ENCODE data around the gene SLC15A3.

SLC15A3 gene

GRCh38 chr11:60930394-60930793, 21.6 kb downstream of the SLC15A3 start:
- Mint-ChIP-seq H3K9me3 (no peaks in the 10 kb centered on the region), H3K27me3 (peaks cover 3% of the 10 kb centered on the region), H3K27ac (no peak overlapping the region), H3K4me1 (peaks cover under 1% of the 10 kb centered on the region), H3K36me3 (no peaks in the 10 kb centered on the region), H3K4me3 (no peak overlapping the region)

GRCh38 chr11:60929764-60930163, 22.2 kb downstream of the SLC15A3 start:
- Mint-ChIP-seq H3K4me3 (no peak overlapping the region), H3K4me1 (peaks cover 5% of the 10 kb centered on the region), H3K27me3 (peaks cover 6% of the 10 kb centered on the region), H3K27ac (no peak overlapping the region), H3K36me3 (no peaks in the 10 kb centered on the region), H3K9me3 (no peaks in the 10 kb centered on the region)

GRCh38 chr11:60928563-60929001, 23.4 kb downstream of the SLC15A3 start:
- H3K4me1 Mint-ChIP-seq = peaks cover 5% of the 10 kb centered on the region

GRCh38 chr11:60927600-60927999, 24.4 kb downstream of the SLC15A3 start:
- H3K27ac Mint-ChIP-seq = peak overlapping the region; percentile 80
- peaks cover 4% of the 10 kb centered on the region for H3K36me3 Mint-ChIP-seq
- no peak overlapping the region for H3K4me3 Mint-ChIP-seq
- peaks cover 7% of the 10 kb centered on the region for H3K27me3 Mint-ChIP-seq
- H3K4me1 Mint-ChIP-seq = peaks cover 9% of the 10 kb centered on the region
- H3K9me3 Mint-ChIP-seq = no peaks in the 10 kb centered on the region

More at GRCh38 chr11:60928563-60929001, 23.4 kb downstream of the SLC15A3 start:
- Mint-ChIP-seq H3K27ac (no peak overlapping the region), H3K9me3 (no peaks in the 10 kb centered on the region), H3K36me3 (no peaks in the 10 kb centered on the region), H3K27me3 (peaks cover 6% of the 10 kb centered on the region), H3K4me3 (no peak overlapping the region)

- no peaks in the 10 kb centered on the region for H3K9me3 Mint-ChIP-seq
- peaks cover 8% of the 10 kb centered on the region for H3K36me3 Mint-ChIP-seq
- H3K27me3 Mint-ChIP-seq = peaks cover 7% of the 10 kb centered on the region
- H3K27ac Mint-ChIP-seq = peak overlapping the region; percentile 80
- no peak overlapping the region for H3K4me3 Mint-ChIP-seq
- peaks cover 14% of the 10 kb centered on the region for H3K4me1 Mint-ChIP-seq
These were observed 24.8 kb downstream of the SLC15A3 start for GRCh38 chr11:60927061-60927592.

- Mint-ChIP-seq H3K27ac (no peak overlapping the region), H3K27me3 (peaks cover 8% of the 10 kb centered on the region), H3K36me3 (peaks cover 12% of the 10 kb centered on the region), H3K9me3 (no peaks in the 10 kb centered on the region), H3K4me3 (no peak overlapping the region), H3K4me1 (peaks cover 14% of the 10 kb centered on the region)
These were observed 25.5 kb downstream of the SLC15A3 start for GRCh38 chr11:60926500-60926899.

GRCh38 chr11:60925868-60926267, 26.1 kb downstream of the SLC15A3 start:
- H3K9me3 Mint-ChIP-seq = no peaks in the 10 kb centered on the region
- H3K4me1 Mint-ChIP-seq = peaks cover 14% of the 10 kb centered on the region
- peaks cover 15% of the 10 kb centered on the region for H3K36me3 Mint-ChIP-seq
- no peak overlapping the region for H3K4me3 Mint-ChIP-seq
- H3K27ac Mint-ChIP-seq = no peak overlapping the region
- peaks cover 8% of the 10 kb centered on the region for H3K27me3 Mint-ChIP-seq

GRCh38 chr11:60924906-60925853, 26.8 kb downstream of the SLC15A3 start:
- H3K27me3 Mint-ChIP-seq = peaks cover 8% of the 10 kb centered on the region
- H3K4me1 Mint-ChIP-seq = peaks cover 14% of the 10 kb centered on the region
- no peaks in the 10 kb centered on the region for H3K9me3 Mint-ChIP-seq
- peaks cover 21% of the 10 kb centered on the region for H3K36me3 Mint-ChIP-seq
- no peak overlapping the region for H3K27ac Mint-ChIP-seq
- peak overlapping the region; percentile 71 for H3K4me3 Mint-ChIP-seq

GRCh38 chr11:60924110-60924905, 27.7 kb downstream of the SLC15A3 start, which contains the start of gene TMEM132A:
TMEM132A (plus strand) TSS chr11:60924460; CDS start chr11:60924634, 174 bp downstream.
- Mint-ChIP-seq H3K9me3 (no peaks in the 10 kb centered on the region), H3K27me3 (peaks cover 4% of the 10 kb centered on the region), H3K27ac (no peak within 1 kb of the TSS), H3K36me3 (peaks cover 26% of the 10 kb centered on the region), H3K4me1 (peaks cover 21% of the 10 kb centered on the region), H3K4me3 (peak within 1 kb of the TSS; percentile 71)

- Mint-ChIP-seq H3K9me3 (no peaks in the 10 kb centered on the region), H3K27me3 (peaks cover 4% of the 10 kb centered on the region), H3K27ac (no peak overlapping the region), H3K4me3 (peak overlapping the region; percentile 52), H3K4me1 (peaks cover 26% of the 10 kb centered on the region), H3K36me3 (peaks cover 26% of the 10 kb centered on the region)
These were observed 28.2 kb downstream of the SLC15A3 start for GRCh38 chr11:60923800-60924109.

- Mint-ChIP-seq H3K4me1 (peaks cover 28% of the 10 kb centered on the region), H3K27me3 (peaks cover 4% of the 10 kb centered on the region), H3K36me3 (peaks cover 26% of the 10 kb centered on the region), H3K9me3 (no peaks in the 10 kb centered on the region), H3K27ac (no peak overlapping the region), H3K4me3 (peak overlapping the region; percentile 52)
These were observed 28.6 kb downstream of the SLC15A3 start for GRCh38 chr11:60923326-60923725.

GRCh38 chr11:60922906-60923305, 29.1 kb downstream of the SLC15A3 start:
- Mint-ChIP-seq H3K4me1 (peaks cover 28% of the 10 kb centered on the region), H3K4me3 (no peak overlapping the region), H3K27ac (no peak overlapping the region), H3K36me3 (peaks cover 26% of the 10 kb centered on the region), H3K9me3 (no peaks in the 10 kb centered on the region), H3K27me3 (peaks cover 4% of the 10 kb centered on the region)

GRCh38 chr11:60921777-60922335, 30.1 kb downstream of the SLC15A3 start:
- Mint-ChIP-seq H3K4me1 (peaks cover 33% of the 10 kb centered on the region), H3K4me3 (no peak overlapping the region), H3K9me3 (no peaks in the 10 kb centered on the region), H3K27ac (no peak overlapping the region), H3K27me3 (peaks cover 4% of the 10 kb centered on the region), H3K36me3 (peaks cover 28% of the 10 kb centered on the region)

GRCh38 chr11:60921259-60921658, 30.7 kb downstream of the SLC15A3 start:
- Mint-ChIP-seq H3K4me3 (no peak overlapping the region), H3K27me3 (peaks cover 4% of the 10 kb centered on the region), H3K4me1 (peaks cover 38% of the 10 kb centered on the region), H3K36me3 (peaks cover 28% of the 10 kb centered on the region), H3K9me3 (no peaks in the 10 kb centered on the region), H3K27ac (no peak overlapping the region)

- peaks cover 31% of the 10 kb centered on the region for H3K36me3 Mint-ChIP-seq
- no peak overlapping the region for H3K4me3 Mint-ChIP-seq
- H3K9me3 Mint-ChIP-seq = no peaks in the 10 kb centered on the region
- peaks cover 46% of the 10 kb centered on the region for H3K4me1 Mint-ChIP-seq
- no peak overlapping the region for H3K27ac Mint-ChIP-seq
- H3K27me3 Mint-ChIP-seq = peaks cover 2% of the 10 kb centered on the region
These were observed 32.0 kb downstream of the SLC15A3 start for GRCh38 chr11:60919956-60920355.

Data from activated naive CD4-positive, alpha-beta T cell treated with anti-CD3 and anti-CD28 coated beads, Interleukin-2, amount 50 U/mL, for 24 hours (primary cell).